NCI-H128 (cell line): Measurements from ENCODE around the gene WDR45B.
A peak's percentile ranks its signal among the peaks of the same experiment; 100 is the strongest.

Experiments used
- DNase-seq: peaks from one replicate; lab custom pipeline; 2025; ENCODE audit not compliant: unreplicated experiment; lab: John Stamatoyannopoulos, UW

Gene WDR45B

DNA sequence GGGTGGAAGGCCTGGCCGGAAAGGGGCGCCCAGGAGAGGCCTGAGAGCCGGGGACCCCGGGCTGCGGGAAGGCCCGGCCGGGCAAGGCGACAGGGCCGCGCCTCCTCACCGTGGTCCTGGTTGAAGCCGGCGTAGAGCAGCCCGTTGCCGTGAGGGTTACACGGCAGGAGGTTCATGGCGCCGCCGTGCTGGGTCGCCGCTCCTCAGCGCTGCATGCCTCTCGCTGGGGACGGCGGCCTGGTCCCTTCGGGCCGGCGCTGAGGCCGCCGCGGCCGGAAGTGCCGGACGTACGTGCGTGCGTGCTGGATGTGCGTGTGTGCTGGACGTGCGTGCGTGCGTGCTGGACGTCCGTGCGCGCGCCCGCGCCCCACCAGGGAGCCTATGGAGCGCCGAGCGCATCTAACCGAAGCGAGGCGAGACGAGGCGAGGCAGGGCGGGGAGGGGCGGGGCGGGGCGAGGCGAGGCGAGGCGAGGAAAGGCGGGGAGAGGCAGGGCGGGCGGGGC, at the start of gene WDR45B:
WDR45B (minus strand) TSS at position 280 of the 504 bp plus-strand sequence; CDS start at position 176, 104 bp downstream.
- DNase-seq: peak; percentile 60

GRCh38 chr17:82697808-82698064, 49.5 kb upstream of the WDR45B start:
- DNase-seq: no peak

DNA sequence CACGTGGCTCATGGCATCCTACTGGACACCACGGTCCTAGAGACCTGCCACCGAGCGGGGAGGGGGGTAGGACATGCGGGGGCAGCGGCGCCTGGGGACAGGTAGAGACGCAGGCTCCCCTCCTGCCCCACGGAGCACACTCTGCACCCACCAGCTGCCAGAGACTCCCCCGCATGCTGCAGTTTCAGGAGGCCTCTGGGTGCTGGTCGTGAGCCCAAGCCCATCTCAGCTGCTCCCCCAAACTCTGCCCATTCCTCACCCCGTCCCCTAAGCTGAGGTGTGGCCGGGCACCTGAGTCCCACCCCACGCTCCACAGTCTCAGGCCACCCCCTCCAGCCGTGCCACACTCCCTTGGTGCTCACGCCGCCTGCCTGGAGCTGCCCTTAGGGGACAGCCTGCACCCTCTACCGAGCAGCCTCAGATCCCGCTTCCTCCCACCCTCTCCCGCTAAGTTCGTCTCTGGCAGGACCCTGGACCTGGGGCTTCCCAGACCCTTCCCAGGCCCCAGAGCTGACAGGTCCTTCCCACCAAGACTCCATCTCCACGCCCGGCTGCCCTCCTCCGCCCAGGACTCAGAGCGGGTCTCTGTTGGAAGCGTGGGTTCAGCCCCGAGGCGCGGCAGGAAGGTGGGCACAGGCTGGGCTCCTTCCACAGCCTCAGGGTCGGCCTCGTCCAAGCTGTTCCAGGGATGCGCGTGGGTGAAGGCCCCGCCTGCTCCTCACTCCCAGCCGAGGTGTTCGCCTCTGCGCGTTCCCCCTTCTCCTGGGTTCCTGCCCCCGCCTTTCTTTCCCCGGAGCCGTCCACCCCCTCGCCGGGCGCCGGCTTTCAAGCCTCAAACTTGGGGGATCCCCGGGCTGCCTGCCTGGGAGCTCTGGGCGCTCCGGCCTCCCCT, 48.9 kb upstream of the WDR45B start:
- DNase-seq: no peak

GRCh38 chr17:82696259-82696658, 48.0 kb upstream of the WDR45B start:
- DNase-seq: no peak

DNA sequence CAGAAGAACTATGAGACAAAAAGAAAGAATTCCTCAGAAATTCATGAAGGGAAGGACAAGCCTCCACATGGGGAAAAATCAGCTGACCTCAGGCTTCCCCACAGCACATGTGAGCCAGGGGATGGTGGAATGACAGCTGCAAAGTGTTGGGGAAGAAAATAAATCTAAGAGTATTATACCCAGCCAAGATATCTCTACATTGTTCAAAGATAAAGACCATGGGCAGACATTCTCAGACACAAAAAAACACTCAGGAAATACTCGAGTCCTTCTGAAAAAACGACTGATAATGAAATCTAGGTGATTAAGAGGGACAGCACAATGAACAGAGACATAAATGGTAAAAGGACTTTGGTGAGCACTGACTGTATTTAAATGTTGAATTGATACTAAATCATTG, 46.4 kb upstream of the WDR45B start:
- no peak for DNase-seq

DNA sequence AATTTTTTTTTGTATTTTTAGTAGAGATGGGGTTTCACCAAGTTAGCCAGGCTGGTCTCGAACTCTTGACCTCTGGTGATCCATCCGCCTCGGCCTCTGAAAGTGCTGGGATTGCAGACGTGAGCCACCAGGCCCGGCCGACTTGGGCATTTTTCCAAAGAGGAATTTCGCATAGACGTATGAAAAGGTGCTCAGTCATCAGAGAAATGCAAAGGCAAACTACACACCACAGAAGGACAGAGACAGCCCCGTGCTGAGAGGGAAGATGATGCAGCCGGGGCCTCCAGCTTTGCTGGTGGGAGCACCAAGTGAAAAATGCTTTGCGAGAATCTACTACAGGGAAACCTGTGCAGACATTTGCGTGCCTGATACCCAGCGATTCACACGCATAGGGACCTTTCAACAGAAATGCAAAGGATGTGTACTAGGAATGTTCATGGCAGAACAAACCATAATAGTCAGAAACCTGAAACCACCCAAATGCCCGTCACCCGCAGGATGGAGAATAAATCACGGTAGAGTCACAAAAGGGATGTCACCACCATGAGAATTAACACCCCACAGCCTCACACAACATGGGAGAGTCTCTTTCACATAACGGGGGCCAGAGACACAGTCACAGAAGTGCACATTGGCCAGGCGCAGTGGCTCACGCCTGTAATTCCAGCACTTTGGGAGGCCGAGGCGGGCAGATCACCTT, 45.1 kb upstream of the WDR45B start:
- no peak for DNase-seq

GRCh38 chr17:82692268-82692667, 44.0 kb upstream of the WDR45B start:
- DNase-seq: no peak

DNA sequence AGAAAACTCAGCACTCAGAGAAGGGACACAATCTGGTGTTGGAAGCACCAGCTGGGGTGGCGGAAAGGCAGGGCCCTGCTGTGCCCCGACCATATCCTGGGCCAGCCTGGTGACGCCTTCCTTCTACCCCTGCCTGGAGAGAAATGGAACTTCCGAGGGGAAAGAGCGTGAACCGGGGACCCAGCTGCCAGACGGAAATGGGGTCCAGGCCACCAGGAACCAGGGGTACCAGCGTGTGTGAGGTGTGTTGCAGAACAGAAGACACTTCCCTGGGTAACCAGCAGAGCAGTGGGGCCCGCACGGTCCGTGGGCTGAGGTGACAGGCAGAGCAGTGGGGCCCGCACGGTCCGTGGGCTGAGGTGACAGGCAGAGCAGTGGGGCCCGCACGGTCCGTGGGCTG, 43.5 kb upstream of the WDR45B start:
- no peak for DNase-seq

DNA sequence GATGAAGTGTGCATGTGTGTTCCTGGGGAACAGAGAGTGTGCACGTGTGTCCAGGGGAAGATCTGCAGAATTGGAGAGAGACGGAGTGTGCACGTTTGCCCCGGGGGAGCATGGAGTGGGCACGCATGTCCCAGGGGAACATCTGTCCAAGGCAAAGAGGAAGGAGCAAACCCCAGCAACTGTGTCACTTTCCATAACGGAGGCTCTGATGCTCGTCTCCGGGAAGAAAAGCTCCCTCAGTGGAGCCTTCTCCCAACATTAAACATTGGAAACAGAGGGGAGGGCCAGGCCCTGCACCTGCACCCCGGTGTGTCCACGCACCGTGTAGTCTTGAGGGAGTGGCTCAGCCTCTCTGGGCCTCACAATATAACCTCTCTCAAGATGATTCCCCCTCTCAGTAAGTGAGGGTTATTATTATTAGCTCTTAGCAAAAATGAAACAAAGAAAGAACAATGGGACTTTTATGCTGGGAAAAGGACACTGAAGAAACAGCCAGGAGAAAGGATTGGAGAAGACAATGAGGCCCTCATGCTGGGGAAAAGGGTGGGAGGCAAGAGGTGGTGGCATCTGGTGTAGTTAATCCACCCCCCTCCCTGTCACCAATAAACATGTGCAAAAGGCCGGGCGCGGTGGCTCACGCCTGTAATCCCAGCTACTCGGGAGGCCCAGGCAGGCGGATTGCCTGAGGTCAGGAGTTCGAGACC, 42.7 kb upstream of the WDR45B start:
- no peak for DNase-seq

GRCh38 chr17:82689077-82689476, 40.8 kb upstream of the WDR45B start:
- no peak for DNase-seq

DNA sequence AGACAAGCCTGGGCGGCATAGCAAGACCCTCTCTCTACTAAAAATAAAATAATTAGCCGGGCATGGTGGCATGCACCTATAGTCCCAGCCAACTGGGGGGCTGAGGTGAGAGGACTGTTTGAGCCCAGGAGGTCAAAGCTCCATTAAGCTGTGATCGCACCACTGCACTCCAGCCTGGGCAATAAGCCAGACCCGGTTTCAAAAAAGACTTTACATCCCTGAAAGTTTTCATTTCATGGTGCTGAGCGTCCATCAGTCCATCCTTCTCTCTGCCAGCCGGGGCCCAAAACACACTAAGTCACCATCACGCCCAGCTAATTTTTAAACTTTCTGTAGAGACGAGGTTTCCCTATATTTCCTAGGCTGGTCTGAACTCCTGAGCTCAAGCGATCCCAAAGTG, 39.6 kb upstream of the WDR45B start:
- no peak for DNase-seq

DNA sequence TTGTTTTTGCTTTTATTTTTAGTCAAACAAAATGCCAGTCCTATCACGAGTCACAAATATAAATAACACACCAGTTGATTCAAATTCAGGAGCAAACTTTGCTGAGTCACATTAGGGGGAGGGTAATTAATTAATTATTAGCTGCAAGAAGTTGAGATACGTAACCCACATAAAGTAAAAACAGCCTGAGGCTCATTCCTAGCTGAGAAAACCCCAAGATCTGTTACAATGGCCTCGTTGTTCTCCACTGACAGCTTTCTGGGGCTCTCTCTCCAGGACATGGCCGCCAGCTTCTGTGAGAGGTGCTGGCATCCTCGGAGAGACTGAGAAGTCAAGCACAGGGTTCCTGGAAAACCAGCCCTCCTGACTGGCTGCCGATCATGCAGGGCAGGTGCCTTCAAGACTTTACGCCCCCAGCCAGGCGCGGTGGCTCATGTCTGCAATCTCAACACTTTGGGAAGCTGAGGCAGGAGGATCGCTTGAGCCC, 39.2 kb upstream of the WDR45B start:
- no peak for DNase-seq

DNA sequence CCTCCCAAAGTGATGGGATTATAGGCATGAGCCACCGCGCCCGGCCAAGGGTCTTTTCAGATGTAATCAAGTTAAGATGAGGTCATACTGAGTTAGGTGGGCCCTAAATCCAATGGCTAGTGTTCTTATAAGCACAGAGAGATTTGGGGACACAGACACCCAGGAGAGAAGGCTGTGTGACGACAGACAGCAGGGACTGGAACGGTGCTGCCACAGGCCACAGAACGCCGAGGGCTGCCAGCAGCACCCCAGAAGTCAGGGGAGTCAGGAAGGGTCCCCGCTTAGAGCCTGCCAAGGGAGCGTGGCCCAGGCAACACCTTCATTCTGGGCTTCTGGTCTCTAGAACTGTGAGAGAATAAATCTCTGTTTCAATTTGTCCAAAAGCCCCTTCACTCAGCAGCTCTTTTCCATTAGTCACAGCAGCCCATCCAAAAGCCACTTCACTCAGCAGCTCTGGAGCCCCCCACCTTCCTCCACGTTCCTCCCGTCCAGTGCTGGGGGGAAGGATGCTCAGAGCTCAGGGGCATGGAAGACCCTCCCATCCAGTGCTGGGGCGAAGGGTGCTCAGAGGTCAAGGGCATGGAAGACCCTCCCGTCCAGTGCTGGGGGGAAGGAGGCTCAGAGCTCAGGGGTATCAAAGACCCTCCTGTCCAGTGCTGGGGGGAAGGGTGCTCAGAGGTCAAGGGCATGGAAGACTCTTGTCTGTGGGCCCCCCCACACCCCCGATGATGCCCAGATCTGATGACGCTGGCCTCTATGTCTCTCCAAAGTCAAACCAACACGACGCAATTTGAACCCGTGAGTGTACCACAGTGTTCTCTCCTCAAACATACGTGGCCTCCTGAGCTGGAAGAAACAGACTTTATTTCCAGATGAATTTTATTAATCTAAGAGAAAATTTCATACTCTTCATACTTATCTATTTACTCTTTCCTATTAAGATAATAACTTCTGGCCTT, 38.4 kb upstream of the WDR45B start:
- DNase-seq: no peak

GRCh38 chr17:82685291-82685690, 37.0 kb upstream of the WDR45B start:
- no peak for DNase-seq

- DNase-seq: no peak
These were observed 36.1 kb upstream of the WDR45B start for GRCh38 chr17:82684228-82684841.

GRCh38 chr17:82683534-82683933, 35.3 kb upstream of the WDR45B start:
- DNase-seq: no peak

- no peak for DNase-seq
These were observed 33.3 kb upstream of the WDR45B start for GRCh38 chr17:82681547-82681946.

- no peak for DNase-seq
These were observed 31.6 kb upstream of the WDR45B start for GRCh38 chr17:82679586-82680465.

- no peak for DNase-seq
These were observed 30.1 kb upstream of the WDR45B start for GRCh38 chr17:82678265-82678891.
